Liver (tissue), 3 donors: ENCODE data around the gene CTSE.

Experiments
- CTCF ChIP-seq: fragments of 150-350 bp; IDR thresholded peaks from 2 replicates; pipeline ENCODE4 v1.5.1; 2017; ENCODE audit warnings: improper control_type of control experiment, low read depth, low read length; ENCODE audit not compliant: missing input control
- GABPA ChIP-seq, 2 donors: IDR thresholded peaks in 1 of 2; conservative IDR thresholded peaks in 1 of 2; 2 replicates each; pipeline ENCODE4 v1.6.1; 2016; ENCODE audit warnings: antibody characterized with exemption in 2 of 2, mild to moderate bottlenecking in 1 of 2, moderate library complexity in 1 of 2
- JUND ChIP-seq, 2 donors: IDR thresholded peaks; 2 replicates each; pipeline ENCODE4 v1.6.1; 2016; ENCODE audit warnings: antibody characterized with exemption in 2 of 2
- MAX ChIP-seq: IDR thresholded peaks from 2 replicates; pipeline ENCODE4 v1.6.1; 2016; ENCODE audit warnings: antibody characterized with exemption
- SP1 ChIP-seq: IDR thresholded peaks from 2 replicates; pipeline ENCODE4 v1.6.1; 2018; ENCODE audit warnings: antibody characterized with exemption, mild to moderate bottlenecking
- ZBTB33 ChIP-seq: IDR thresholded peaks from 2 replicates; pipeline ENCODE4 v1.6.1; 2016; ENCODE audit warnings: antibody characterized with exemption
- donor health status: healthy.
- donor health status: healthy.

- no peak for TF ChIP-seq GABPA (IDR thresholded peaks at IDR 0.05 in 1 of 2, conservative IDR thresholded peaks at IDR 0.05 in 1 of 2)
- TF ChIP-seq CTCF = no peak
- no peak for TF ChIP-seq SP1
- no peak for TF ChIP-seq MAX
- no peak for TF ChIP-seq ZBTB33
- TF ChIP-seq JUND (IDR thresholded peaks at IDR 0.05) = no peak
Observed at GRCh38 chr1:206066479-206067171, 42.9 kb upstream of the CTSE start.
